ENCODE measurements around the gene SYNGR4. TPM values are rescaled to one million over a fixed set of nuclear protein-coding genes. Genes with fewer than 3 reads are reported as not detected.
"Not testable (repeated sequence)": the region's sequence is repeated elsewhere in the genome, so short reads cannot be mapped to it uniquely, and the experiment has no call there.

SYNGR4 gene
- total RNA-seq, 1 donor: not detected

GRCh38 chr19:48390188-48391099, 26.3 kb downstream of the SYNGR4 start:
- TF ChIP-seq CTCF (IDR thresholded peaks at IDR 0.05; ENCODE audit: insufficient read depth, low read length): peak; percentile 83
- H3K4me3 ChIP-seq (ENCODE audit: low read depth, low read length): peak overlapping the region; percentile 94
- peak; percentile 51 for DNase-seq (ENCODE audit: low read depth)

DNA sequence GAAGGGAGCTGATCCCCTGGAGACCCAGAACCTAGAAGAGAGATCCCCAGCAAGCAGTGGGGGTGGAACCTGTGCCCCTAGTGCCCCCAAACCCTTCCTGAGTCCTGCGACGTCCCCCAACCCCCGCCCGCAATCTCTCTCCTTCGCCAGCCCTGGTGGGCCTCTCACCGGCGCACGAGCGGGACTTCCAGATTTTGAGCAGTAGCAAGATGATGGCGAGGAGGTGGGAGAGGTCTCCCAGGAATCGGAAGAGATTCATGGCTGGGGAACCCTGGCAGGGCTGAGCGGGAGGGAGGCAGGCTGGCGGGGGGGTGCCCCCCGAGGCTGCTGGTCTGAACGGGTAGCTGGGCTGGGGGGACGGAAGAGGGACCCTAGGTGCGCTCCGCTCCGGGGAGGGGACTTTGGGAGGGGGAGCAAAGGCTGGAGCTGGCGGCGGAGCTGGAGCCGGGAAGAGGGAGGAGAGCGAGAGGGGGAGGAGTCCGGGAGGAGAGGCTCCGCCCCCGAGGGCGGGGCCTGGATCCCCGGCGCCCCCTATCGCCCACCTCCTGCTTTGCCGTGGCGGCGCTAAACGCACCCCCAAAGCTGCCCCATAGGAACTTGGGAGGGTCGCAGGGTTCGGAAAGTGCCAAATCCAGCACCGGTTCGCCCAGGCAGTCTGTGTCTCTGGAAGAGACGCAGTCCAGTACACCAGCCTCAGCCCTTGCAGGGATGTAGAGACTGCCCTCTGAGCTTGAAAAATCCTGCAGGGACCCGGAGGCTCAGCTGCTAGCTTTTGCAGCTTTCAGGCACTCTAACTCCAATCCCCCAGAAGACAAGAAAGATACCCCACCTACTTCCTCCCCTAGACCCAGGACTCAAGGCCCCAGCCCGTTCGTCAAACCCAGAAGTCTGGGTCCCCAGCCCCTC, 27.2 kb downstream of the SYNGR4 start, which contains the start of gene KDELR1:
Gene KDELR1 (minus strand): TSS at position 452 of the 906 bp plus-strand sequence. CDS start 193 bp downstream, at position 259.
- TF ChIP-seq CTCF (IDR thresholded peaks at IDR 0.05; ENCODE audit: insufficient read depth, low read length): peak; percentile 94
- H3K4me3 ChIP-seq (ENCODE audit: low read depth, low read length): peak within 1 kb of the TSS; percentile 94
- DNase-seq (ENCODE audit: low read depth): peak; percentile 71

- not testable (repeated sequence) for DNase-seq (ENCODE audit: low read depth); H3K4me3 ChIP-seq (ENCODE audit: low read depth, low read length)
Observed at GRCh38 chr19:48392006-48392344, 27.8 kb downstream of the SYNGR4 start.

DNA sequence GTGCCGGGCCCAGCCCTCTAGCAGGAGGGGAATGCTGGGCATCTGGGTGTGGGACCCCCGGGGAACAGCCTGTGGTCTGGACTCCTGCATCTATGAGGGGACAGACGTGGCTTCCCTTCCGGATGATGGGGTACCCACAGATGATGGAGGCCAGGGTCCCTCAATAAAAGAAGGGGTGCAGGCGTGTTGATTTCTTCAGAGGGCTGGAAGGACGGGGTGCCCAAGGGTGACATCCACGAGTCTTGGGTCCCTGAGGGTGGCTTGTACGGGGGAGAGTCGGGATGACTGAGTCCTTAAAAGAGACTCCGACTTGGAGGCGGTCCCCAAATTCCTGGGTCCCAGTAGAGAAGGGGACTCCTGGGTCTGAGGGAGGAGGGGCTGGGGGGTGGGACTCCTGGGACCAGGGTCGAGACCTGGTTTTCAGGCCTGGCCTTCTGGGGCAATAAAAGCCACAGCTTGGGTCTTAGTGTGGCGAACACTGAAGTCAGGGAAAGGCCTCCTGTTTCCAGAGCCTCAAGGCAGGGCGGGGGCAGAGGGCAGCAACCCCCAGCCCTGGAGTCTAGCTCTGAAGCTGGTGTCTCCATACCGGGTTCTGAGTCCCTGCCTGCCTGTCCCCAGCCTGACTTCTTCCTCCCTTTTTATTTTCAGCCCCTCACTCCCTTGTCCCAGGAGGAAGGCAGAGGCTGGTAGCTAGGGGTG, 28.8 kb downstream of the SYNGR4 start:
- H3K4me3 ChIP-seq (ENCODE audit: low read depth, low read length): no peak overlapping the region
- no peak for DNase-seq (ENCODE audit: low read depth)
- no peak for TF ChIP-seq CTCF (IDR thresholded peaks at IDR 0.05; ENCODE audit: insufficient read depth, low read length)

- H3K4me3 ChIP-seq (ENCODE audit: low read depth, low read length): peak within 1 kb of the TSS; percentile 50
- no peak for TF ChIP-seq CTCF (IDR thresholded peaks at IDR 0.05; ENCODE audit: insufficient read depth, low read length)
- DNase-seq (ENCODE audit: low read depth): no peak
Observed at GRCh38 chr19:48393559-48394330, 29.6 kb downstream of the SYNGR4 start, which contains the start of gene GRIN2D. GRIN2D (plus strand) TSS chr19:48393668; CDS start chr19:48398393, 4,725 bp downstream.

DNA sequence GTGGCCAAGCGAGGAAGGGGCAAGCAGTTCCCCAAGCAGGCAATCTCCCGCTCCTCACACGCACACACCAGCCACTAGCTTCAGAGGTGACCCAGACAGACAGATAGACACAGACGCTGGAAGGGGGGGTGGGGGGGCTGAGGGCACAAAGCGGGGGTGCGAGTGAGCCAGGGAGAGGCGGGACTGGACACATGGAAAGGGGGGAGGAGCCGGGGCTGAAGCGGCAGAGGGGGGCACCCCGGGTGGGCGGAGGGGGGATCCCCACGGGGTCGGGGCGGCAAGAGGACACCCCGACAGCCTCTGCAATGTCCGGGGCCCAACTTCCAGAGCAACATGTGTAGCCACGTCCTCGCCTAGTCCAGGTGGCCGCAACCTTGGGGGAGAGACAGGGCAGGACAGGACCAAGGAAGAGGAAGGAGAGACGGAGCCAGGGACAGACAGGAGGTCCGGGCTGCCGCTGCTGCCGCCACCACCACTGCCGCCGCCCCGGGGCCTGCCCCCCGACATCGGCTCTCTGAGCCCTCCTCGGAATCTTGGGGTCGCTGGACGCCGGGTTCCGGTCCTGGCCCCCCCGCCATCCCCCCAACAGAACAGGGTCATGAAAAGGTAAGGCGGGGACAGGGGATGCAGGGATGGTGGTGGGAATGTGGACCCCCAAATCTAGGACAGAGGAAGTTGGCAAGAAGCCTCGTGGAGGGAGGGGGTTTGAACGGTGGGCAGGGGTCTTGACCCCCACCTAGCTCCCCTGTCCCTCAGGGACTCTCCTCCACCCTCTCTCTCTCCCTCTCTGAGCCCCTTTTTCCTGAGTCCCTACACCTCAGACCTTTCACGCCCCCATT, 30.4 kb downstream of the SYNGR4 start:
- no peak for TF ChIP-seq CTCF (IDR thresholded peaks at IDR 0.05; ENCODE audit: insufficient read depth, low read length)
- peak overlapping the region; percentile 50 for H3K4me3 ChIP-seq (ENCODE audit: low read depth, low read length)
- no peak for DNase-seq (ENCODE audit: low read depth)
